Measurements from ENCODE around the gene PIBF1.

DNA sequence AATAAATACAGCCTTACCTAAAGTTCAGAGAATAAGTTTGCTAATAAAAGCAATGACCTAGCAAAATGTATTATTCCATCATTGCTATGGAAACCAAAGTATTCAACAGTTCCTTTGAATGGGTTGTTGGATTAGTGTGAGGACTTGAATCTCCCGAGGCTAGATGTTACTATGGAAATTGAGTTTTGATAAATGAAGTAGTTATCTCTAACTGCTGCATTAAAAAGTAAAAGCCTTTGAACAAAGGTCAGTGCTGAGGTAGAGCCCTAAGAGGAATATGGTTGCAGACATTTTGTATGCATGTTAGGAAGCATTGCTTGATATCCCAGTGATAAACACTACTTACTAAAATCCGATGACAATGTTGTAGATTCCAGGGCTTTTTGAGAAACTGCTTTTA lies 283.1 kb downstream of the PIBF1 start:
- no peak for TF ChIP-seq POLR2AphosphoS5 (IDR thresholded peaks at IDR 0.05; ENCODE audit: insufficient read depth in 1 of 2, low read depth in 1 of 2)
- no peak for TF ChIP-seq POLR2A (IDR thresholded peaks at IDR 0.05)
- TF ChIP-seq, protein P1, sequence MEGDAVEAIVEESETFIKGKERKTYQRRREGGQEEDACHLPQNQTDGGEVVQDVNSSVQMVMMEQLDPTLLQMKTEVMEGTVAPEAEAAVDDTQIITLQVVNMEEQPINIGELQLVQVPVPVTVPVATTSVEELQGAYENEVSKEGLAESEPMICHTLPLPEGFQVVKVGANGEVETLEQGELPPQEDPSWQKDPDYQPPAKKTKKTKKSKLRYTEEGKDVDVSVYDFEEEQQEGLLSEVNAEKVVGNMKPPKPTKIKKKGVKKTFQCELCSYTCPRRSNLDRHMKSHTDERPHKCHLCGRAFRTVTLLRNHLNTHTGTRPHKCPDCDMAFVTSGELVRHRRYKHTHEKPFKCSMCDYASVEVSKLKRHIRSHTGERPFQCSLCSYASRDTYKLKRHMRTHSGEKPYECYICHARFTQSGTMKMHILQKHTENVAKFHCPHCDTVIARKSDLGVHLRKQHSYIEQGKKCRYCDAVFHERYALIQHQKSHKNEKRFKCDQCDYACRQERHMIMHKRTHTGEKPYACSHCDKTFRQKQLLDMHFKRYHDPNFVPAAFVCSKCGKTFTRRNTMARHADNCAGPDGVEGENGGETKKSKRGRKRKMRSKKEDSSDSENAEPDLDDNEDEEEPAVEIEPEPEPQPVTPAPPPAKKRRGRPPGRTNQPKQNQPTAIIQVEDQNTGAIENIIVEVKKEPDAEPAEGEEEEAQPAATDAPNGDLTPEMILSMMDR (IDR thresholded peaks at IDR 0.05): no peak

All from vagina (tissue), 2 donors.